Stimulated activated CD4-positive, alpha-beta T cell treated with anti-CD3 and anti-CD28 coated beads, Interleukin-15, amount 100 ng/mL, for 24 hours (primary cell): ENCODE measurements around the gene MRPL54.
"Not testable (repeated sequence)": the region's sequence is repeated elsewhere in the genome, so short reads cannot be mapped to it uniquely, and the experiment has no call there.

Source experiments
- DNase-seq: peaks from one replicate; pipeline ENCODE4 v3.0.0-alpha.2; 2020

Gene MRPL54

GRCh38 chr19:3743486-3743885 is 19.0 kb upstream of the MRPL54 start:
- no peak for DNase-seq

DNA sequence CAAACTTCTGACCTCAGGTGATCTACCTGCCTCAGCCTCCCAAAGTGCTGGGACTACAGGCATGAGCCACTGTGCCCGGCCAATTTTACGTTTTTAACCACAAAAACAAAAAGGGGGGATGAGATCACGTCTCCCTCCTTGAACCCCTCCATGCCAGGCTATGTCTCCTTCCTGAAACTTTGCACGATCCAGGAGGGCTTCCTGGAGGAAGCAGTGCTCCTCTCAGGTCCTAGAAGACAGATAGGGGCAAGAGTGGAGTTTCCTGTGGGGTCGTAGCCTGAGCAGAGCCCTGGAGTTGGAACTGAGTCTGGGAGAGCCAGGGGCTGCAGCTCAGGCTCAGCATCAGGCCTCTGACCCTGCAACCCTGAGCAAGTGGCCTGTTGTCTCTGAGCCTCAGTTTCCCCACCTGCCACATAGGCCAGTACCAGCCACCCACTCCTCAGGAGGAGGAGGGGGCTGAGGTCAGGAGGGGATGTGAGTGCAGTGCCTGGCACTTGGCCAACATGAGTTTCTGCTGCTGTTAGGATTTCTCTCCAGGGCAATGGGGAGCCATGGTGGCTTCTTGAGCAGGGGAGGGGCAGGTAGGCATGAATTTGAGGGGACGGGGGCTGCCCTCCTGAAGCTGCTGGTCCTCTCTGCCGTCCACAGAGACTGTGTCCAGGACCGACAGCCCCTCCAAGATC is 17.0 kb upstream of the MRPL54 start:
- DNase-seq, result no peak

DNA sequence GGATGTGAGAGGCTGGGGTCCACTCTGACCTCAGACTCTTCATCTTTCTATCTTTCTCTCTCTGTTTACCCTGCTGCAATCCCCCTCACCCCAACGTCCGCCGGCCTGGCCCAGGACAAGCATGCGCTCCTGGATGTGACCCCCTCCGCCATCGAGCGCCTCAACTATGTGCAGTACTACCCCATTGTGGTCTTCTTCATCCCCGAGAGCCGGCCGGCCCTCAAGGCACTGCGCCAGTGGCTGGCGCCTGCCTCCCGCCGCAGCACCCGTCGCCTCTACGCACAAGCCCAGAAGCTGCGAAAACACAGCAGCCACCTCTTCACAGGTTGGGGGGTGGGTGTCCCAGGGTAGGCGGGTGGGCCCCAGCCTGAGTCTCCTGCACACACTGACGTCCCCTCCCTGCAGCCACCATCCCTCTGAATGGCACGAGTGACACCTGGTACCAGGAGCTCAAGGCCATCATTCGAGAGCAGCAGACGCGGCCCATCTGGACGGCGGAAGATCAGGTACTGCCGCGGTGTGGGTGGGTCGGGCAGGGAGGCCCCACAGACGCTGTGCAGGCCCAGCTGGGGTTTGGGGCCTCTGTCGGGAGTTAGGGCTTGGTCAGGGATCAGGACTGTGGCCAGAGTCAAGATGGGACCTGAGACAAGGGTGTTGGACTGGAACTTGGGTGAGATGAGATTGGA is 16.0 kb upstream of the MRPL54 start:
- DNase-seq, result no peak

- DNase-seq, result no peak
These were observed 13.5 kb upstream of the MRPL54 start for GRCh38 chr19:3748965-3749364.

GRCh38 chr19:3750211-3750610 is 12.3 kb upstream of the MRPL54 start:
- DNase-seq, result no peak

- DNase-seq, result no peak
These were observed 11.2 kb upstream of the MRPL54 start for GRCh38 chr19:3751236-3751635.

- DNase-seq, result no peak
These were observed 10.0 kb upstream of the MRPL54 start for GRCh38 chr19:3752492-3752891.

DNA sequence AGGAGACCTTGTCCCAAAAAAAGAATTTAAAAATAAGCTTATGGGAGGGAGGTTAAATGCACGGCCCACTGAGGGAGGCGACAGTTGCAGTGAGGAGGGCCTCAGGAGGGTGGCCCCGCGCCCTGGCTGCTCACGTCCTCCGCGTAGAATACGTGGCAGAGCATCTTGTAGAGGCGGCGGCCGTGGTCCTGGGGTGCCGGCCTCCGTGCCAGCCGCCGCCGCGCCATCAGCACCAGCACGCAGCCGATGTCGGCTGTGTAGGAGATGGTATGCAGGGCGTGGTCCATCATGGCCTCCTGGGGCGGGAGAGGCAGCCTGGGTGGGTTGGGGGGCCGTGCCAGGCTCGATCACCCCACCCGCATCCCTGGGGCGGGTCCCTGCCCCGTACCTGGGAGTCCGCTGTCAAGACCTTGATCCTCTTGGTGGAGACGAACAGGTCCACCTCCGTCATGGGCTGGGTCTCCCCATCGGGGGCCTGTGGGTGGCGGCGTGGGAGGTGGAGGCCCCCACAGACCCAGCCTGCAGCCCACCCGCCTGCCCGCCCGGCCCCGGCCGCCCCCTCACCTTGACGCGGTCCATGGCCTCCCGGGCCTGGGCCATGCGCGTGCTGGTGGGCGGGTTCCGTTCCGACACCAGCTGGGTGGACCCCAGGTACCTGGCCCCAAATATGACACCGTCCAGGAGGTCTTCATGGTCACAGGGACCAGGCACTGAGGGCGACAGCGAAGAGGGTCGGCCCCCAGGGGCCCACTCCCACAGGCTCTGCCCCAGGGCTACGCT is 8.7 kb upstream of the MRPL54 start:
- DNase-seq, result no peak

DNA sequence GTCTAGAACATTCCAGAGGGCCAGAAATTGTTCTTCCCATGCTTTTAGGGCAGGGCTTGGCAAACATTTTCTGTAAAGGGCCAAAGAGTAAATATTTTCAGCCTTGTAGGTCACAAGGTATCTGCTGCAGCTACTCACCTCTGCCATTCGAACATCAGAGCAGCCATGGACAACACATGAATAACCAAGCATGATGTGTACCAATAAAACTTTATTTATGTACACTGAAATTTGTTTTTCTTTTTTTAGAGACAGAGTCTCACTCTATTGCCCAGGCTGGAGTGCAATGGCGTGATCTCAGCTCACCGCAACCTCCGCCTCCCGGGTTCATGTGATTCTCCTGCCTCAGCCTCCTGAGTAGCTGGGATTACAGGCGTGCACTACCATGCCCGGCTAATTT is 4.8 kb upstream of the MRPL54 start:
- DNase-seq, result not testable (repeated sequence)

GRCh38 chr19:3758297-3758696 is 4.2 kb upstream of the MRPL54 start:
- DNase-seq, result not testable (repeated sequence)

DNA sequence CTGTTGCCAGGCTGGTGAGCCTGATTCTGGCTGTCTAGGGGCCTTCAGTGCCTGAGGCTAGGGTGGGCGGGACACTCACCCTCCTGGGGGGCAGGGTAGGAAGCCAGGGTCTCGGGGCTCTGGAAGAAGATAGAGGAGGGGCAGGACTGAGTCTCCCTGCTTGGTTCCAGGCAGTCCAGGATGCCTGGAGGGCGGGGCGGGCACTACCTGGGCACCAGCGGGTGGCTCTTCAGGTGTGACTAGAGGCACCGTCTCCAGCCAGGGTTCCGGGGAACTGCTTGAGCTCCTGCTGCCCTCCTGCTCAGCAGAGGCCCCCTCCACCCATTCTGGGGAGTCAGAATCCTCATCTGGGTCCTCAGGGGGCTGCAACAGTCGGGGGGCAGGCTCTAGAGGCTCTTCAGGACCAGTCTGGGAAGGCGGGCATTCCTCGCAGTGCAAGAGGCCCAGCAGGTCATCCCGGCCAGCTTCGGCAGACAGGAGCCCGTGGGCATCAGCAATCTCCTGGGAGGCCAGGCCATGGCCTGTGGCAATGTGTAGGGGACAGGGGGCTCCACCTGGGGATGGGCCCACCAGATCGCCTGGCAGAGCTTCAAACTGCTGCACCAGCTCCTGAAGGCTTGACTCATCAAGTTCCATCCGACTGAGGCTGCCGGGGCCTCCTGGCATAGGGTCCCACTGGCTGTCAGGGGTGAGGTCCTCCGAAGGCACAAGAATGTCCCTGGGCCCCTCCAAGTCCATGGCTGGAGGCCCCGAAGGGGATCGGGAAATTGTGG is 2.8 kb upstream of the MRPL54 start:
- DNase-seq, result no peak

DNA sequence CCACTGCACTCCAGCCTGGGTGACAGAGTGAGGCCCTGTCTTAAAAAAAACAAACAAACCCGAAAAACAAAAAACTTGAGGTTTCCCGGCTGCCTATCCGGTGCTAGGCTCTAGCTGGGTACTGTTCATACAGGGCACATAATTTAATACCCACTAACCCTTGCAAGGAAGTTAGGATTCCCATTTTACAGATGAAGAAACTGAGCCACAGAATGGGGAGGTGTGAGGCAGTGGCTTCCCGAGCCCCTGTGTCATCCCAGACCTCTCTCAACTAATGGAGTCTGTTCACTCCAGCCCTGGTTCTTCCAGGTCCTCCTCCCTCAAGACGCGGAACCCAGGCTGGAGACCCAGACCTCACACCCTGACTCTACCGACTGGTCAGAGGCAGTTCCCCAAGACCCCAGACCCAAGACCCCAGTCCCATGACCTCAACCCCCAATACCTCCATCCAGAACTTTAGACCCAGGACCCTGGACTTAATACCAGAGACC is 1.6 kb upstream of the MRPL54 start:
- DNase-seq, result no peak

GRCh38 chr19:3761382-3762129 is 926 bp upstream of the MRPL54 start, which contains the start of gene APBA3:
Gene APBA3, minus strand, starts transcription at chr19:3761692. Its CDS starts 1,428 bp downstream, at chr19:3760264.
- peak; percentile 97 for DNase-seq

GRCh38 chr19:3762130-3762473 is 380 bp upstream of the MRPL54 start:
- no peak for DNase-seq

DNA sequence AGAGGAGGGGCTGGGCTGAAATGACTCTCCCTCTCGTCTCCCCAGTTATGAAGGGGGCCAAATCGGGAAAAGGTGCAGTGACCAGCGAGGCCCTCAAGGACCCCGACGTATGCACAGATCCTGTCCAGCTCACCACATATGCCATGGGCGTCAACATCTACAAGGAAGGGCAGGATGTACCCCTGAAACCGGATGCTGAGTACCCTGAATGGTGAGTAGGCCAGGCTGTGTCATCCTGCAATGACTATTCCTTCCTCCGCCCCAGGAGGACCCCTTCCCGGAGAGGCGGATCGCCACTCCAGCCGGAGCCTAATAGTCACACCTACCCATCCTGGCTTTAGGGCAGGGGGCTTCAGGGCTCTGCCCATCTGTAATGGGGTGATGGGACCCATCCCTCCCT is 2.6 kb downstream of the MRPL54 start:
- DNase-seq, result no peak

GRCh38 chr19:3765757-3766156 is 3.3 kb downstream of the MRPL54 start:
- not testable (repeated sequence) for DNase-seq

- no peak for DNase-seq
These were observed 4.0 kb downstream of the MRPL54 start for GRCh38 chr19:3766520-3766919.

GRCh38 chr19:3767050-3767449 is 4.6 kb downstream of the MRPL54 start:
- DNase-seq, result no peak

- no peak for DNase-seq
These were observed 5.7 kb downstream of the MRPL54 start for GRCh38 chr19:3768015-3768747.

DNA sequence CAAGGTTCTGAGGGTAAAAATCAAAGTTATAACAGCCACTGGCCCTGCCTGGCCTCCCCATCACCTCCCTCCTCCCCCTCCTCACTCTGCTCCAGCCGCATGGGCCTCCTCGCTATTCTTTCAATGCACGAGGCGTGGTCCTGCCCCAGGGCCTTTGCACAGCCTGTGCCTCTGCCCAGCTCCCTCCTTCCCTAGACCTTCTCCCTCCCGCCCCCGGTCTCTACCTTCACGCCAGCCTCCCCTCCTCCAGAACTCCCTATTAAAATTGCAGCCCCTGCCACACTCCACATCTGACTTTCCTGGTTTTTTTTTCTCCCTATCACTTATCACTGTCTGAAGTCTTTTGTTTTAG is 6.2 kb downstream of the MRPL54 start:
- DNase-seq, result no peak

DNA sequence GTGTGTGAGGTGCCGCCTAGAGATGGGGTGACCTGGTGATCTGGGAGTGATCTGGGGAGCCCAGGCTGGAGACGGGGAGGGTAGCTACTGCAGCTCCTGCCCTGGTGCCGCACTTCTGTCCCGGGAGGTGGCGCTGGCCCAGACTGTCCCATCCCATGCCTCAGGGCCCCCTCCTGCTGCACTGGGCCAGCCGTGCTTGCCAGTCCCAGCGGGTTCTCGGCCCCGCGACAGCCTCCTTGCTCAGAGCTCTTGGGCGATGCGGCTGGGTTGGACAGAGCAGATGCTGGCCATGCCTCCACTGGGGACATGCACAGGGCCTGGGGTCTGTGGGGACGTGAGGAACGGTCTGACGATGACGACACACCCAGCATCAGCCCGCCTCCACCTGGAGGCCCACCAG is 7.0 kb downstream of the MRPL54 start:
- DNase-seq, result no peak
